Measurements from ENCODE around the gene TBC1D22B.

Gene TBC1D22B

DNA sequence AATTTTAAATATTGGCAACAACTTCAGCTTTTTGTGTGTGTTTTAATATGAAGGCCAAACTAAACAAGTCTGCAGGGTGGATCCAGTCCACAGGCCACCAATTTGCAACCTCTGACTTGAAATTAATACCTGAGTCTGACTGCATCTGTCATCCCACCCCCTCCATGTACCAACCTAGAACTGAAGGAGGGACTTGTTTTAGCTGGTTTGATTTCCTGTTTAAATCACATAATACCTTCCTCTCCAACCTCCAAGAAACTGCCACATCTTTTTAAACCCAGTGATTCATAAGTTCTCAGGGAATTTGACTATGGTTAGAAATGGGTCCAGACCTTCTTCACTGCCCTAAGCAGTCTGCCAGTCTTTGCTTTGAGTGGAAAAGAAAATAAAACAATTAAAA lies 117.8 kb downstream of the TBC1D22B start:
- Histone ChIP-seq H3K27ac (ENCODE audit: low read length) (no peak overlapping the region), H3K9ac (ENCODE audit: low read length in 2 of 2) (no peak overlapping the region), H3K4me1 (ENCODE audit: control insufficient read depth, insufficient read depth, low read length) (no peaks in the 10 kb centered on the region), H3K36me3 (ENCODE audit: control insufficient read depth in 2 of 2, insufficient read depth in 2 of 2, low read length in 2 of 2) (peaks cover 13 to 26% of the 10 kb centered on the region in 2 donors), H3K9me3 (ENCODE audit: control insufficient read depth in 2 of 2, low read length in 2 of 2) (no peaks in the 10 kb centered on the region), H3K27me3 (ENCODE audit: control insufficient read depth in 1 of 2, insufficient read depth in 2 of 2, low read length in 2 of 2) (no peaks in the 10 kb centered on the region), H3K4me3 (ENCODE audit: low read length in 2 of 2) (no peak overlapping the region)

DNA sequence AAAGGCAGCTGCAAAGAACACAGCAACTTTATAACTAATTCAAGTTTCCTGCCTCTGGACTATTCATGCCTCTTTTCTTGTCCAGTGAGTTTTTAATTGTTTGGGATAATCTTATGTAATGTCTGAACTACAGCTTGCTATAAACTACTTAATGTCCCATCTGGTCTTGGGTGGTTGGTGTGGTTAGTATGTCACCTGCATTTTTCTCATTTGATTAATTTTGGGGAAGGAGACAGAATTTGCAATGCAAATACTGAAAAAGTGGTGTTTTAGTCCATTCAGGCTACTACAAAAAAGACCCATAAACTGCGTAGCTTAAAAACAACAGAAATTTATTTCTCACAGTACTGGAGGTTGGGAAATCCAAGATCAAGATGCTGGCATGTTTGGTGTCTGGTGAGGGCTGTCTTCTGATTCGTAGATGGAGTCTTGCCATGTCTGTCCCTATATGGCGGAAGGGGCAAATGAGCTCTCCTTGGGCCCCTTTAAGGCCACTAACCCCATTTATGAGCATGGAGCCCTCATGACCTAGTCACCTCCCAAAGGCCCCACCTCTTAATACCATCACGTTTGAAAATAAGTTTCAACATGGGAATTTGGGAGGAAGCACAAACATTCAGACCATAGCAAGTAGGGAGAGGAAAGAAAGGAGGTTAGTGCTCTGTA lies 118.6 kb downstream of the TBC1D22B start:
- H3K4me3 ChIP-seq (ENCODE audit: low read length in 2 of 2), result no peak overlapping the region
- no peak overlapping the region for H3K27ac ChIP-seq (ENCODE audit: low read length)
- H3K27me3 ChIP-seq (ENCODE audit: control insufficient read depth in 1 of 2, insufficient read depth in 2 of 2, low read length in 2 of 2), result no peaks in the 10 kb centered on the region
- no peaks in the 10 kb centered on the region for H3K4me1 ChIP-seq (ENCODE audit: control insufficient read depth, insufficient read depth, low read length)
- H3K9ac ChIP-seq (ENCODE audit: low read length in 2 of 2), result no peak overlapping the region
- no peaks in the 10 kb centered on the region for H3K9me3 ChIP-seq (ENCODE audit: control insufficient read depth in 2 of 2, low read length in 2 of 2)
- peaks cover 13 to 25% of the 10 kb centered on the region in 2 donors for H3K36me3 ChIP-seq (ENCODE audit: control insufficient read depth in 2 of 2, insufficient read depth in 2 of 2, low read length in 2 of 2)

DNA sequence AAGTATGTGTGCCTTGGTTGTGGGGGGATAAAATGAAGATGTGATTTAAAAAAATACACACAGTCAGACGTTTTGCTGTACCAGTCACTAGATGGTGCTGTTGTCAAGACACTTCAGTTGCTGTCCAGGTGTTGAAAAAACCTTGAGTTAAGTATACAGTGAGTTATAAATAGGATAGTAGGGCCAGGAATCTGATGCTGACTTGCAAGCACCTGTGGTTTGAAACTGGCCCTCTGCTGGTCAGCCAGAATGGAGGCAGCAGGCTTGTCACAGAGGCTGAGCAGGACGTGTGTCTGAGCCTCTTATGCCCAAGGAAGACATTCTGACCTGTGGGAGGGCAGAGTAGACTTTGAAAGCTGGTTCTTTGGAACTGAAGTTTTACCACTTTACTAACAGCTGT lies 124.0 kb downstream of the TBC1D22B start:
- no peak overlapping the region for H3K4me3 ChIP-seq (ENCODE audit: low read length in 2 of 2)
- no peaks in the 10 kb centered on the region for H3K4me1 ChIP-seq (ENCODE audit: control insufficient read depth, insufficient read depth, low read length)
- no peak overlapping the region for H3K27ac ChIP-seq (ENCODE audit: low read length)
- no peaks in the 10 kb centered on the region for H3K27me3 ChIP-seq (ENCODE audit: control insufficient read depth in 1 of 2, insufficient read depth in 2 of 2, low read length in 2 of 2)
- H3K9me3 ChIP-seq (ENCODE audit: control insufficient read depth in 2 of 2, low read length in 2 of 2), result no peaks in the 10 kb centered on the region
- H3K9ac ChIP-seq (ENCODE audit: low read length in 2 of 2), result no peak overlapping the region
- peaks cover 0 to 18% of the 10 kb centered on the region in 2 donors for H3K36me3 ChIP-seq (ENCODE audit: control insufficient read depth in 2 of 2, insufficient read depth in 2 of 2, low read length in 2 of 2)
